ENCODE measurements around the gene TSPAN8. TPM values are rescaled to one million over a fixed set of nuclear protein-coding genes. Genes with fewer than 3 reads are reported as not detected.
A peak's percentile ranks its signal among the peaks of the same experiment; 100 is the strongest.
"Not testable (repeated sequence)": the region's sequence is repeated elsewhere in the genome, so short reads cannot be mapped to it uniquely, and the experiment has no call there.

Gene TSPAN8
- total RNA-seq, 6 donors from 2014 or later = 10.8 to 26.3 (median 13.7) TPM

- TF ChIP-seq POLR2A (IDR thresholded peaks at IDR 0.05) (no peak), POLR2AphosphoS5 (IDR thresholded peaks at IDR 0.05) (no peak), EP300 (IDR thresholded peaks at IDR 0.05) (no peak), CTCF (IDR thresholded peaks at IDR 0.05) (no peak)
- no peak for DNase-seq
- Histone ChIP-seq H3K27me3 (no peaks in the 10 kb centered on the region), H3K4me1 (peaks cover 0 to 10% (median 7%) of the 10 kb centered on the region in 4 donors), H3K4me3 (no peak overlapping the region), H3K27ac (no peak overlapping the region), H3K9me3 (no peaks in the 10 kb centered on the region), H3K36me3 (no peaks in the 10 kb centered on the region)
- no peak for ATAC-seq (ENCODE audit: low FRiP score in 2 of 2)
- 77 to 79% methylated on average over 4 of the region's 4 CpGs for WGBS, 2 donors
These were observed 2.6 kb downstream of the TSPAN8 start for GRCh38 chr12:71155225-71155624.

- WGBS, 2 donors = 78 to 87% methylated on average over 5 of the region's 5 CpGs
- no peak for ATAC-seq (ENCODE audit: low FRiP score in 2 of 2)
These were observed 4.9 kb downstream of the TSPAN8 start for GRCh38 chr12:71152851-71153250.

DNA sequence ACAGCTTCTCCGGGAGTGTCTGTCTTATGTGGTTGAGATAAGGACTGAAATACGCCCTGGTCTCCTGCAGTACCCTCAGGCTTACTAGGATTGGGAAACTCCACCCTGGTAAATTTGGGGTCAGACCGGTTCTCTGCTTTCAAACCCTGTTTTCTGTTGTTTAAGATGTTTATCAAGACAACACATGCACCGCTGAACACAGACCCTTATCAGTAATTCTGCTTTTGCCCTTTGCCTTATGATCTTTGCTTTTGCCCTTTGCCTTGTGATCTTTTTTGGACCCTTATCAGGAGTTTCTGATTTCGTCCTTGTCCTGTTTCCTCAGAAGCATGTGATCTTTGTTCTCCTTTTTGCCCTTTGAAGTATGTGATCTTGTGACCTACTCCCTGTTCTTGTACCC lies 7.8 kb downstream of the TSPAN8 start:
- 77 to 86% methylated on average over 5 of the region's 5 CpGs for WGBS, 2 donors
- H3K36me3 ChIP-seq; DNase-seq; H3K9me3 ChIP-seq; ATAC-seq (ENCODE audit: low FRiP score in 2 of 2); H3K4me3 ChIP-seq; H3K27me3 ChIP-seq; H3K27ac ChIP-seq; H3K4me1 ChIP-seq: not testable (repeated sequence)

More at GRCh38 chr12:71152851-71153250, 4.9 kb downstream of the TSPAN8 start:
- Histone ChIP-seq H3K27ac (no peak overlapping the region), H3K9me3 (peaks cover 0 to 3% (median 0%) of the 10 kb centered on the region in 4 donors), H3K4me1 (peaks cover 0 to 8% (median 0%) of the 10 kb centered on the region in 4 donors), H3K27me3 (no peaks in the 10 kb centered on the region), H3K4me3 (no peak overlapping the region), H3K36me3 (no peaks in the 10 kb centered on the region)
- TF ChIP-seq CTCF (IDR thresholded peaks at IDR 0.05) (no peak), POLR2A (IDR thresholded peaks at IDR 0.05) (no peak), EP300 (IDR thresholded peaks at IDR 0.05) (no peak), POLR2AphosphoS5 (IDR thresholded peaks at IDR 0.05) (no peak)
- DNase-seq = no peak

DNA sequence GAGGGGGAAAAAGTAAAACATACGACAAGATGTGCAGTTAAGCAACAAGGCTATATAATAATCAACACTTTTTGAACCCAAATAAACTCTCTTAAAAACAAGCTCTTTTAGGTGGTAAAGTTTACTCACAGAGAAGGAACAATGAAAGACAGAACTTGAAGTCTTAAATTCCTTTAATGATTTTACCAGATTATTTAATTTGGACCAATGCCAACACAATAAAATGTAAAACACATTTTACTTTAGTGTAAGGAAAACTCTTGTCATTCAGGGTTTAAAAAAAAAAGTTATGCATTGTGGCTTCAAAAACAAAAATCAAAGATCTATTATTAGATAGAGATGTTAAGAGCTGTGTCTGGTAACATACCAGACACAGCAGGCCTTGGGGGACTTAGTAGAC lies 13.1 kb downstream of the TSPAN8 start:
- DNase-seq = no peak
- ATAC-seq (ENCODE audit: low FRiP score in 2 of 2) = no peak
- H3K36me3 ChIP-seq = no peaks in the 10 kb centered on the region
- TF ChIP-seq CTCF (IDR thresholded peaks at IDR 0.05) (no peak), POLR2AphosphoS5 (IDR thresholded peaks at IDR 0.05) (no peak), EP300 (IDR thresholded peaks at IDR 0.05) (no peak), POLR2A (IDR thresholded peaks at IDR 0.05) (no peak)
- H3K27ac ChIP-seq = peak overlapping the region in 1 of 4 donors; percentile 53
- peaks cover 0 to 8% (median 7%) of the 10 kb centered on the region in 4 donors for H3K4me1 ChIP-seq
- WGBS, 2 donors = 50 to 62% methylated on average over 1 of the region's 1 CpG
- no peaks in the 10 kb centered on the region for H3K9me3 ChIP-seq
- no peaks in the 10 kb centered on the region for H3K27me3 ChIP-seq
- no peak overlapping the region for H3K4me3 ChIP-seq

- DNase-seq (no peak), ATAC-seq (ENCODE audit: low FRiP score in 2 of 2) (no peak)
- Histone ChIP-seq H3K27me3 (no peaks in the 10 kb centered on the region), H3K27ac (peak overlapping the region in 1 of 4 donors; percentile 47), H3K9me3 (no peaks in the 10 kb centered on the region), H3K4me3 (no peak overlapping the region), H3K4me1 (peaks cover 0 to 8% (median 7%) of the 10 kb centered on the region in 4 donors), H3K36me3 (no peaks in the 10 kb centered on the region)
- no peak for TF ChIP-seq EP300 (IDR thresholded peaks at IDR 0.05)
- TF ChIP-seq POLR2A (IDR thresholded peaks at IDR 0.05) = no peak
- no peak for TF ChIP-seq CTCF (IDR thresholded peaks at IDR 0.05)
- 78 to 84% methylated on average over 5 of the region's 5 CpGs for WGBS, 2 donors
These were observed 14.8 kb downstream of the TSPAN8 start for GRCh38 chr12:71142956-71143355.
